H1 (cell line): Measurements from ENCODE around the gene WDR19. TPM values are rescaled to one million over a fixed set of nuclear protein-coding genes. Genes with fewer than 3 reads are reported as not detected.

Experiments used
- CHD2 ChIP-seq: IDR thresholded peaks from 2 replicates; pipeline ENCODE4 v1.6.1; 2012; ENCODE audit warnings: low read length, improper control_type of control experiment
- MAX ChIP-seq: IDR thresholded peaks from 2 replicates; pipeline ENCODE4 v1.6.1; 2012; ENCODE audit warnings: inconsistent platforms
- POLR2AphosphoS5 ChIP-seq: IDR thresholded peaks from 2 replicates; pipeline ENCODE4 v1.6.1; 2011; ENCODE audit warnings: low read depth, low read length
- RFX5 ChIP-seq: IDR thresholded peaks from 2 replicates; pipeline ENCODE4 v1.6.1; 2011; ENCODE audit warnings: low read depth, low read length, improper control_type of control experiment, borderline replicate concordance
- SP2 ChIP-seq: IDR thresholded peaks from 2 replicates; pipeline ENCODE4 v1.6.1; 2012; ENCODE audit warnings: mild to moderate bottlenecking, low read length, inconsistent platforms
- TCF12 ChIP-seq: IDR thresholded peaks from 2 replicates; pipeline ENCODE4 v1.6.1; 2011; ENCODE audit warnings: low read depth, mild to moderate bottlenecking, low read length
- TEAD4 ChIP-seq: IDR thresholded peaks from 2 replicates; pipeline ENCODE4 v1.6.1; 2012; ENCODE audit warnings: low read depth, low read length, inconsistent platforms, mixed read lengths
- YY1 ChIP-seq: IDR thresholded peaks from 2 replicates; pipeline ENCODE4 v1.6.1; 2011; ENCODE audit warnings: low read depth, mild to moderate bottlenecking, low read length
- polyA plus RNA-seq, 7 experiments: library from polyadenylated mRNA; depleted of rRNA in 3 of 7; stranded (reverse) in 5 of 7; unstranded in 2 of 7; fragments of >200 nt in 5 of 7; fragments of 200-250 nt in 2 of 7; gene quantifications; 1 replicate in 5 of 7; 2 replicates in 1 of 7; 4 replicates in 1 of 7; pipeline versions ENCODE4 v1.2.1 to v1.2.3, GENCODE V29; 2011 to 2013; ENCODE audit warnings: missing spikeins in 2 of 7, mixed read lengths in 2 of 7
- total RNA-seq: library from RNA; stranded (reverse); fragmentation: NEBNext Ultra II Directional; extraction: Animal tissue kit (Norgen Biotek cat#: 25700); gene quantifications from 2 replicates; pipeline ENCODE4 v1.2.1, GENCODE V29; 2021

The WDR19 gene
- total and polyA plus RNA-seq, 2 of the 8 experiments (the other 6 are each of a cell fraction or from before 2014, with no cell fraction given): 22.2 to 23.3 TPM

- TF ChIP-seq TEAD4 (no peak), MAX (no peak), POLR2AphosphoS5 (no peak), TCF12 (no peak), SP2 (no peak), CHD2 (no peak), YY1 (no peak), RFX5 (no peak)
Observed at GRCh38 chr4:39232100-39232499, 49.8 kb downstream of the WDR19 start (continued).
